ENCODE measurements around the gene CLK4.
"Not testable (repeated sequence)": the region's sequence is repeated elsewhere in the genome, so short reads cannot be mapped to it uniquely, and the experiment has no call there.

CLK4 gene

GRCh38 chr5:178588769-178589168 lies 38.1 kb downstream of the CLK4 start:
- H3K4me1 ChIP-seq (ENCODE audit: control insufficient read depth, insufficient read depth, low read length), result peaks cover 7% of the 10 kb centered on the region
- no peaks in the 10 kb centered on the region for H3K36me3 ChIP-seq (ENCODE audit: control insufficient read depth, insufficient read depth, low read length)
- H3K27me3 ChIP-seq (ENCODE audit: control insufficient read depth, insufficient read depth, low read length, poor library complexity, severe bottlenecking), result peaks cover 60% of the 10 kb centered on the region
- 62 to 77% methylated on average over 8 of the region's 8 CpGs for WGBS, 2 experiments
- H3K9me3 ChIP-seq (ENCODE audit: control insufficient read depth, low read length), result no peaks in the 10 kb centered on the region
- H3K27ac ChIP-seq (ENCODE audit: insufficient read depth, low read depth, low read length, poor library complexity, severe bottlenecking), result no peak overlapping the region
- peak overlapping the region; percentile 41 for H3K4me3 ChIP-seq (ENCODE audit: insufficient read depth, low read depth, low read length)

- 44 to 48% methylated on average over 13 of the region's 13 CpGs for WGBS, 2 experiments
- Histone ChIP-seq H3K27ac (ENCODE audit: insufficient read depth, low read depth, low read length, poor library complexity, severe bottlenecking) (no peak overlapping the region), H3K4me1 (ENCODE audit: control insufficient read depth, insufficient read depth, low read length) (peaks cover 7% of the 10 kb centered on the region), H3K4me3 (ENCODE audit: insufficient read depth, low read depth, low read length) (no peak overlapping the region), H3K36me3 (ENCODE audit: control insufficient read depth, insufficient read depth, low read length) (no peaks in the 10 kb centered on the region), H3K9me3 (ENCODE audit: control insufficient read depth, low read length) (no peaks in the 10 kb centered on the region), H3K27me3 (ENCODE audit: control insufficient read depth, insufficient read depth, low read length, poor library complexity, severe bottlenecking) (peaks cover 60% of the 10 kb centered on the region)
Measured at GRCh38 chr5:178587763-178588611, 38.9 kb downstream of the CLK4 start.

GRCh38 chr5:178586396-178586795 lies 40.5 kb downstream of the CLK4 start:
- no peak overlapping the region for H3K27ac ChIP-seq (ENCODE audit: insufficient read depth, low read depth, low read length, poor library complexity, severe bottlenecking)
- H3K36me3 ChIP-seq (ENCODE audit: control insufficient read depth, insufficient read depth, low read length), result no peaks in the 10 kb centered on the region
- peaks cover 56% of the 10 kb centered on the region for H3K27me3 ChIP-seq (ENCODE audit: control insufficient read depth, insufficient read depth, low read length, poor library complexity, severe bottlenecking)
- WGBS, 2 experiments, result 93 to 94% methylated on average over 1 to 2 of the region's 2 CpGs
- H3K4me1 ChIP-seq (ENCODE audit: control insufficient read depth, insufficient read depth, low read length), result peaks cover 7% of the 10 kb centered on the region
- no peaks in the 10 kb centered on the region for H3K9me3 ChIP-seq (ENCODE audit: control insufficient read depth, low read length)
- H3K4me3 ChIP-seq (ENCODE audit: insufficient read depth, low read depth, low read length), result no peak overlapping the region

GRCh38 chr5:178585421-178585820 lies 41.4 kb downstream of the CLK4 start:
- H3K36me3 ChIP-seq (ENCODE audit: control insufficient read depth, insufficient read depth, low read length); H3K4me1 ChIP-seq (ENCODE audit: control insufficient read depth, insufficient read depth, low read length); H3K9me3 ChIP-seq (ENCODE audit: control insufficient read depth, low read length); H3K4me3 ChIP-seq (ENCODE audit: insufficient read depth, low read depth, low read length); H3K27ac ChIP-seq (ENCODE audit: insufficient read depth, low read depth, low read length, poor library complexity, severe bottlenecking): not testable (repeated sequence)
- WGBS, 2 experiments, result 82 to 84% methylated on average over 11 of the region's 11 CpGs
- H3K27me3 ChIP-seq (ENCODE audit: control insufficient read depth, insufficient read depth, low read length, poor library complexity, severe bottlenecking), result peaks cover 47% of the 10 kb centered on the region

- Histone ChIP-seq H3K27me3 (ENCODE audit: control insufficient read depth, insufficient read depth, low read length, poor library complexity, severe bottlenecking) (peaks cover 28% of the 10 kb centered on the region), H3K27ac (ENCODE audit: insufficient read depth, low read depth, low read length, poor library complexity, severe bottlenecking) (no peak overlapping the region), H3K4me1 (ENCODE audit: control insufficient read depth, insufficient read depth, low read length) (peaks cover 7% of the 10 kb centered on the region), H3K9me3 (ENCODE audit: control insufficient read depth, low read length) (no peaks in the 10 kb centered on the region), H3K4me3 (ENCODE audit: insufficient read depth, low read depth, low read length) (no peak overlapping the region), H3K36me3 (ENCODE audit: control insufficient read depth, insufficient read depth, low read length) (no peaks in the 10 kb centered on the region)
- WGBS, 2 experiments, result 91 to 95% methylated on average over 8 of the region's 8 CpGs
Measured at GRCh38 chr5:178583279-178583678, 43.6 kb downstream of the CLK4 start.

- Histone ChIP-seq H3K36me3 (ENCODE audit: control insufficient read depth, insufficient read depth, low read length) (no peaks in the 10 kb centered on the region), H3K4me1 (ENCODE audit: control insufficient read depth, insufficient read depth, low read length) (peaks cover 3% of the 10 kb centered on the region), H3K27me3 (ENCODE audit: control insufficient read depth, insufficient read depth, low read length, poor library complexity, severe bottlenecking) (peaks cover 22% of the 10 kb centered on the region), H3K9me3 (ENCODE audit: control insufficient read depth, low read length) (no peaks in the 10 kb centered on the region), H3K27ac (ENCODE audit: insufficient read depth, low read depth, low read length, poor library complexity, severe bottlenecking) (no peak overlapping the region), H3K4me3 (ENCODE audit: insufficient read depth, low read depth, low read length) (no peak overlapping the region)
- 89 to 93% methylated on average over 13 of the region's 13 CpGs for WGBS, 2 experiments
Measured at GRCh38 chr5:178582291-178582690, 44.6 kb downstream of the CLK4 start.

GRCh38 chr5:178581621-178582020 lies 45.2 kb downstream of the CLK4 start:
- Histone ChIP-seq H3K4me3 (ENCODE audit: insufficient read depth, low read depth, low read length) (no peak overlapping the region), H3K9me3 (ENCODE audit: control insufficient read depth, low read length) (no peaks in the 10 kb centered on the region)
- WGBS, 2 experiments, result 91 to 94% methylated on average over 3 of the region's 3 CpGs

GRCh38 chr5:178580271-178580955 lies 46.4 kb downstream of the CLK4 start:
- Histone ChIP-seq H3K9me3 (ENCODE audit: control insufficient read depth, low read length) (no peaks in the 10 kb centered on the region), H3K27me3 (ENCODE audit: control insufficient read depth, insufficient read depth, low read length, poor library complexity, severe bottlenecking) (peaks cover 25% of the 10 kb centered on the region), H3K4me1 (ENCODE audit: control insufficient read depth, insufficient read depth, low read length) (no peaks in the 10 kb centered on the region), H3K4me3 (ENCODE audit: insufficient read depth, low read depth, low read length) (no peak overlapping the region), H3K36me3 (ENCODE audit: control insufficient read depth, insufficient read depth, low read length) (no peaks in the 10 kb centered on the region), H3K27ac (ENCODE audit: insufficient read depth, low read depth, low read length, poor library complexity, severe bottlenecking) (no peak overlapping the region)
- WGBS, 2 experiments, result 92 to 93% methylated on average over 15 of the region's 15 CpGs

More at GRCh38 chr5:178581621-178582020, 45.2 kb downstream of the CLK4 start:
- no peak overlapping the region for H3K27ac ChIP-seq (ENCODE audit: insufficient read depth, low read depth, low read length, poor library complexity, severe bottlenecking)
- H3K27me3 ChIP-seq (ENCODE audit: control insufficient read depth, insufficient read depth, low read length, poor library complexity, severe bottlenecking), result peaks cover 22% of the 10 kb centered on the region
- no peaks in the 10 kb centered on the region for H3K4me1 ChIP-seq (ENCODE audit: control insufficient read depth, insufficient read depth, low read length)
- no peaks in the 10 kb centered on the region for H3K36me3 ChIP-seq (ENCODE audit: control insufficient read depth, insufficient read depth, low read length)

- peaks cover 2% of the 10 kb centered on the region for H3K36me3 ChIP-seq (ENCODE audit: control insufficient read depth, insufficient read depth, low read length)
- 92% methylated on average over 7 of the region's 7 CpGs for whole genome bisulfite sequencing, 2 experiments
- H3K27me3 ChIP-seq (ENCODE audit: control insufficient read depth, insufficient read depth, low read length, poor library complexity, severe bottlenecking), result peaks cover 40% of the 10 kb centered on the region
- H3K9me3 ChIP-seq (ENCODE audit: control insufficient read depth, low read length), result no peaks in the 10 kb centered on the region
- H3K4me1 ChIP-seq (ENCODE audit: control insufficient read depth, insufficient read depth, low read length), result no peaks in the 10 kb centered on the region
- no peak overlapping the region for H3K27ac ChIP-seq (ENCODE audit: insufficient read depth, low read depth, low read length, poor library complexity, severe bottlenecking)
- no peak overlapping the region for H3K4me3 ChIP-seq (ENCODE audit: insufficient read depth, low read depth, low read length)
Measured at GRCh38 chr5:178577944-178578343, 48.9 kb downstream of the CLK4 start.

- peaks cover 2% of the 10 kb centered on the region for H3K36me3 ChIP-seq (ENCODE audit: control insufficient read depth, insufficient read depth, low read length)
- no peaks in the 10 kb centered on the region for H3K9me3 ChIP-seq (ENCODE audit: control insufficient read depth, low read length)
- H3K4me1 ChIP-seq (ENCODE audit: control insufficient read depth, insufficient read depth, low read length), result no peaks in the 10 kb centered on the region
- H3K4me3 ChIP-seq (ENCODE audit: insufficient read depth, low read depth, low read length), result peak overlapping the region; percentile 36
- peaks cover 40% of the 10 kb centered on the region for H3K27me3 ChIP-seq (ENCODE audit: control insufficient read depth, insufficient read depth, low read length, poor library complexity, severe bottlenecking)
- no peak overlapping the region for H3K27ac ChIP-seq (ENCODE audit: insufficient read depth, low read depth, low read length, poor library complexity, severe bottlenecking)
- WGBS, 2 experiments, result 25 to 27% methylated on average over 31 of the region's 31 CpGs
Measured at GRCh38 chr5:178577376-178577839, 49.4 kb downstream of the CLK4 start.
